Erythroblast (primary cell): ENCODE results near the gene MYCBPAP.

Source experiments
- DNase-seq, 2 experiments: peaks; one replicate each; lab custom pipeline; 2025; lab: John Stamatoyannopoulos, UW
- GATA1 ChIP-seq: IDR thresholded peaks from 2 replicates; pipeline ENCODE4 v1.6.1; 2011; ENCODE audit warnings: low read depth, mild to moderate bottlenecking, control low read depth, low read length, moderate library complexity
- POLR2A ChIP-seq: IDR thresholded peaks from 2 replicates; pipeline ENCODE4 v1.6.1; 2011; ENCODE audit warnings: mild to moderate bottlenecking, low read length

The MYCBPAP gene

GRCh38 chr17:50558941-50559614 lies 50.8 kb downstream of the MYCBPAP start:
- TF ChIP-seq POLR2A = no peak
- no peak for TF ChIP-seq GATA1
- no peak for DNase-seq

DNA sequence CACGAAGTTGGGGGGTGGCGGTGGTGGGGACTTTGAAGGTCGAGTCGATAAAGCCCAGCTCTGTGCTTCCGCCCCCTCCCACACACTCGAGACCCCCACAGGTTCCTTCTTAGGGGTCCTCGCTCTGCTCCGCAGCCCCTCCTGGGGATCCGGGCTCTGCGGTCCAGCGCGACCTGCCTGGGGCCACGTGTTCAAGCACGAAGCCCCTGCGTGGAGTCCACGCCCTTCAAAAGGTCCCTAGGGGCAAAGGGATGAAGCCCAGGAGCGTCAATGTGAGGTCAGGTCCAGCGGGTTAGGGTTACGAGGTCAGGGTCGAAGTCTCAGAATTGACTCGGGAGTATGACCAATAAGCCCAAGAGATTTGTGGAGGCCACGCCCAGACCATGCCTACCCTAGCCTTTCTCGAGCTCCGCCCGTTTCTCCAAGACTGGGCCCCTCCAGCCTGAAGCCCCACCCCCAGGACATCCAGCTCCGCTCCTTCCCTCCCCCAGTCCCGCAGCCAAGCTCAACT lies 51.5 kb downstream of the MYCBPAP start:
- TF ChIP-seq GATA1 = no peak
- no peak for TF ChIP-seq POLR2A
- peak; percentile 39 to 41 for DNase-seq

GRCh38 chr17:50560185-50560824 lies 52.1 kb downstream of the MYCBPAP start, which contains the start of gene CACNA1G:
TSS of gene CACNA1G (plus strand) at chr17:50560715. CDS start at chr17:50561460, 745 bp downstream.
- TF ChIP-seq POLR2A = no peak
- TF ChIP-seq GATA1 = no peak

GRCh38 chr17:50560931-50561745 lies 52.9 kb downstream of the MYCBPAP start:
- DNase-seq = no peak
- TF ChIP-seq GATA1 (no peak), POLR2A (no peak)

More at GRCh38 chr17:50560185-50560824, 52.1 kb downstream of the MYCBPAP start, which contains the start of gene CACNA1G:
- peak; percentile 82 to 86 for DNase-seq

DNA sequence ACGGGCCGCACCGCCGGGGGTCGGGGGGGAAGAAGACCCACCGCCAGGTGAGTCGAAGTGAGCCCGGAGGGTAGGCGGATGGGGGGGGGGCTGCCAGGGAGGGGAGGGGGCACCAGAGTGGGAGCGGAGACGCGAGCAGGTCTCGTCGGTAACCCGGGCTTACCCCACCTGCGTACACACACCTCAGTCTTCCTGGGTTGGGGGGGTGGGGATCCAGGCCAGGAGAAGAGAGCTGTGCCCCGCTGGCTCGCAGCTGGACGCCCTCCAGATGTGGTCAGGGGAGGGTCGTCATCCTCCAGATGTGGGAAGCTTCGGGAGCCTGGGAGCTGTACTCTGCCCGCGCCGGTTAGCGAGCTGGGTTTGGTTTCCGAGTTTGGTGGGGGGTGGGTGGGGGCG lies 53.5 kb downstream of the MYCBPAP start:
- DNase-seq = no peak
- TF ChIP-seq GATA1 (no peak), POLR2A (no peak)

DNA sequence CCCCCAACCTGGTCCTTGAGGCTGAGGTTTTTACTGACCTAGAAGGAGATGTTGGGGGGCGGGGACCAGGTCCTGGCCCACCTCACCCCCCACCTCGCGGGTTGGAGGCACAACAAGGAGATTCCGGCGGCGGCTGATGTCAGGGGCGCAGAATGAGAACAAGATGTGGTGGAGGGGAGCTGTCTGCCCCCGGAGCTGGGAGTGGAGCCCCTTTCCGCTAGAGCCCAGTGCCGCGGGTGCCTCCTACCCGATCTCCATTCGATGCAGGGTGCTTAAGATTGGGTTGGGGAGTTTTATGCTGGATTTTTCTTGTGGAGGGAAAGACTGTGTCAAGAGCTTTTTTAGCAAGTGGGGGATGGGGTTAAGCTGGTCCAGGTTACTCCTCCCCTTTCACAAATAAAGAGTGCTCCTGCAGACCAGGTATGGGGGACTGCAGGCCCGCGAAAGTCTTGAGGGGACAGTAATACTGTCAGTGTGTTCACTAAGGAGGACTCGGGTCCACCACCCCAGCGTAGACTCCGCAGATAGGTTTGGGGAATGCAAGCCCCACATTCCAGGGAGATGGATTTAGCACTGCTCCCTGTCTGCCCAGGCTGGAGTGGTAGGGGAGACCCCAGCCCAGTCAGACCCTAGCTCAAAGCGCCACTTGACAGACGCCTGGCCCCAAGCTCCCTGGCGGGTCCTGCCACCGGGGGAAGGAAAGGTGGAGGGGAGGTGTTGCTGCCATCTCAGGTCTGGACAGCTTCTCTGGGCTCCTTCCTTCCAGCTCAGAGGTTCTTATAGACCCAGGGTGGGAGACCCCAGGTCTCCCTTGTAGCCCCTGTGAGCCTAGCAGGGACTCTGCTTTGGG lies 54.2 kb downstream of the MYCBPAP start:
- DNase-seq = no peak
- TF ChIP-seq GATA1 (no peak), POLR2A (no peak)

- TF ChIP-seq GATA1 = no peak
- TF ChIP-seq POLR2A = no peak
- DNase-seq = no peak
These were observed 54.9 kb downstream of the MYCBPAP start for GRCh38 chr17:50563092-50563511.

- peak in 1 of 2 experiments; percentile 21 for DNase-seq
- TF ChIP-seq POLR2A = no peak
- TF ChIP-seq GATA1 = no peak
These were observed 56.7 kb downstream of the MYCBPAP start for GRCh38 chr17:50564916-50565315.

DNA sequence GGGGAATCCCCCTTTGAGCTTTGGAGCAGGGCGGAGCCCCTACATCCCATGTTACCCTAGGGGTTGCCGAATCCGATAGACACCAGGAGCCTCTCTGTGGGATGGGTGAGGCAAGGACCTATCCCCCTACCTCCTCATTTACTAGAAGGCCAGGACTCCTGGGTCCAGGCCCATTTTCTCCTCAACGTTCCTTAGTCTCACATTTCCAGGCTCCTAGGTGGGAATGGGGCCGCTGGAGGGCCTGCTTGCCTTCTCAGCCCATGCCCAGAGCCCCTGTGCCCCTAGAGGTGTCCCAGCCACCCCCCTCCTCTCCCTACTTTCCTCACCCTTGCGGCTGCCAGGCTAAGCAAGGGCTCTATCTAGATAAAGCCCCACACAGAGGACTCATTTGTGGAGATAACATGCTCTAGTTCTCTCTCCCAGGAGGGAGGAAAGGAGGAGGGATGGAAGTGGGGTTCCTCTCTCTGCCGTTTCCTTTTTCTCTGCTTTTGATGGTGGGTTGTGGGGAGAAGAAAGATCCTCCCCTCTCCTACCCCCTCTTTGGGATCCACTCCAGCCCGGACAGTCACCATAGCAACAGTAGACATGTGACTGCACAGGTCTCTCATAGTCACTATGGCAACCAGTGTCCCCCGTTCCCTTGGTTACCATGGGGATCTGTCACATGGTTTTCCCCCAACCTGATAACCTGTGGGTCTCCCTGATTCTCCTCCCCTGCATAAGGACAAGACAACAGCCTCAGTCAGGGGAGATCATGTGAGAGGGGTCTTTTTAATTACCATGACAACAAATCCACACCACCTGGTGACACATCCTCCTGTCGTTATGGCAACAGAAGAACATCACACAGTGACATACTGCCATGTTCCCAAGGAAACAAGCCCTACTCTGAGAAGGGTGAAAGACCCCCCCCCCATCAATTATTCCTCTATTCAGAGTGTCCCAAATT lies 57.4 kb downstream of the MYCBPAP start:
- peak; percentile 29 to 43 for DNase-seq
- TF ChIP-seq GATA1 (no peak), POLR2A (no peak)

- no peak for DNase-seq
- no peak for TF ChIP-seq GATA1
- TF ChIP-seq POLR2A = no peak
These were observed 58.6 kb downstream of the MYCBPAP start for GRCh38 chr17:50566886-50567285.

GRCh38 chr17:50568659-50569058 lies 60.4 kb downstream of the MYCBPAP start:
- DNase-seq = no peak
- TF ChIP-seq GATA1 (no peak), POLR2A (no peak)

GRCh38 chr17:50569592-50569991 lies 61.4 kb downstream of the MYCBPAP start:
- TF ChIP-seq POLR2A (no peak), GATA1 (no peak)

More at GRCh38 chr17:50569592-50569991, 61.4 kb downstream of the MYCBPAP start:
- DNase-seq = no peak
